Kidney glomerular epithelial cell (primary cell): ENCODE data around the gene KPNB1.

Experiments used
- DNase-seq: peaks from one replicate; lab custom pipeline; 2025; lab: John Stamatoyannopoulos, UW

The KPNB1 gene

DNA sequence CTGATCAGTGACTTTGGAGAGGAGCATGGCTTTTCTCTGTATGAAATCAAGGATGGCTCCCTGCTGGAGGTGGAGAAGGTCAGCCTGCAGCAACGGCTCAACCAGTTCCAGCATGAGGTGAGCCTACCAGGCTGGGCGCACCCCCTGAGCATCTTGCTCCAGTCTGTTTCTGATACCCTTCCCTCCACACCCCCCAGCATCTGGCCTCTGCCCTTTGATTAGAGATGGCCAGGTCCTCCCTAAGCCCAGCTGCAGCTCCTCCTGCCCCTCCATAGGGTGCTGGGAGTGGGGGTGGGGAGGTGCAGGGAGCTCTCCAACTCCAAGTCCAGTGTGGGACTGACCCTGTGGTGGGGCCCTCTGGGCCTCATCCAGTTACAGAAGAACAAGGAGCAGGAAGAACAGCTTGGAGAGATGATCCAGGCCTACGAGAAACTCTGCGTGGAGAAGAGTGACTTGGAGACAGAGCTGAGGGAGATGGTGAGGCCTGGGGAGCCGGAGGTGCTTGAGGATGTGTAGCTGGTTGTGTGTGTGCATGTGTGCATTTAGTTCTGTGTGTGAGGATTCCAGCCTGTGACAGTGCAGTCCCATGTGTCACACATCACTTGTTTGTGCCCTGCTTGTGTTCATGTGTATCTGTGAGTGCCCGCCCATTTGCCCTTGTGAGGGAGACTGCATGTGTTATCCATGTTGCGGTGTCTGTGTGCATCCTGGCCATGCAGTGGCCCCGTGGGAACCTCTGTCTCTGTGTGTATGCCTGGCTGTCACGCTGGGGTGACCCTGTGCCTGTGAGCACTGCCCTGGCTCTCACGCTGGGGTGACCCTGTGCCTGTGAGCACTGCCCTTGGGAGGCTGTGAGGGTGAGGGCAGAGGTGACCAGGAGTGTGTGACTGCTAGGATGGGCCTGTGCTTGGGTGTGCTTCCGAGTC lies 47.3 kb downstream of the KPNB1 start:
- no peak for DNase-seq

DNA sequence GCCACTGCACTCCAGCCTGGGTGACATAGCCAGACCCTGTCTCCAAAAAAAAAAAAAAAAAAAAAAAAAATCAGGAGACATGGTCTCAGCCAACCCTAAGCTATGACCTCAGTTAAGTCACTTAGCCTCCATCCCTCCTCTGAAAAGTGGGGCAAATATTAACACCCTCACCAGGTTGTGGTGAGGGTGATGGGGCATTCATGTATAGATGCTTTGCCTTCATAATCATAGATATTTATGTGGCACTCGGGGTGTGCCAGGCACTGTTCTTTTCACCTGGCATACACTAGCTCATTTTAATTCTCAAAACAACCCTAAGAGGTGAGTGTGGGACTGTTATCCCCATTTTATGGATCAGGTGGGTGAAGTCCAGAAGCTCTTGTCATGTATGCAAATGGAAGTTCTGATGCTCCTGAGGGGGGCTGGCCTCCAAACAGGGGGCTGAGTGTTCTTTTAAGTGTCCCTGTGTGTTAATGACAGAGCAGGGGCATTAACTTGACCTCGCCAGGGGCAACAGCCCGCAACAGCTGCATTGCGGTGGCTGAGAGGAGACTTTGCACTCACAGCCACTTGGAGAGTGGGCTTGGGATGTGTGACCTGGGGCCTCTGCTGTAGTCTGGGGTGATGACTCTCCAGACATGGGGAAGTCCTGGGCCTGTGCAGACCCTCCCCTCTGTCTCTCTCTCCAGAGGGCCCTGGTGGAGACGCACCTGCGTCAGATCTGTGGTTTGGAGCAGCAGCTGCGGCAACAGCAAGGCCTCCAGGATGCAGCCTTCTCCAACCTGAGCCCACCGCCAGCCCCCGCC lies 48.4 kb downstream of the KPNB1 start:
- no peak for DNase-seq

DNA sequence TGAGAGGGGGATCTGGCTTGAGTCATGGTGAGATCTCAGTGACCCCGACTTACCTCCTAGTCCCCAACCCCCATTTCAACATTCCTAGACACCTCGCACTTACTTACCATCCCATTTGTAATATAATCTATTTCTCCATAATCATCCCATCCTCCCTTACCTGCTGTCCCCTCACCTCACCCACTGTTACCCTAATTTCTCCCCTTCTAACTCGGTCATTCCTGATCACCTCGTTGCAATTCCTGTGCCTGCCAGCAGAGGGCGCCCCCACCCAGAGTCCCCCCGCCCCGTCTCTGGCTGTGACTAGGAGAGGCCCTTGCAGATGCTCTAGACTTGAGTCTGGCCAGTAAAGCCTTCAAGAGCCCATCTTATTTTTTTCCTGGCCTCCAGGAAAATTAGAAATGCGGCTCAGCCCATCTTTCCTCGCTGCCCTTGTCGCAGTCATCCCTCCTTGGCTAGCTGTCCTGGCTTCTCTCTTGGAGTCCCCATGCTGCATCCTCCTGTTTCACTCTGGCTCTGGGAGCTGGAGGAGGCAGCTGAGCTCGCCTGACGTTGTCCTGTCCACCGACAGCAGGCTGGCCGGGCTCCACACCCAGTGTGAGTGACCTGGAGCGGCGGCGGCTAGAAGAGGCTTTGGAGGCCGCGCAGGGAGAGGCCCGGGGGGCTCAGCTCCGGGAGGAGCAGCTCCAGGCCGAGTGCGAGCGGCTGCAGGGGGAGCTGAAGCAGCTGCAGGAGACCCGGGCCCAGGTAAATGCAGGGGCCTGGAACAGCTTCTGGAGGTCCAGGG lies 49.2 kb downstream of the KPNB1 start:
- peak; percentile 15 for DNase-seq

DNA sequence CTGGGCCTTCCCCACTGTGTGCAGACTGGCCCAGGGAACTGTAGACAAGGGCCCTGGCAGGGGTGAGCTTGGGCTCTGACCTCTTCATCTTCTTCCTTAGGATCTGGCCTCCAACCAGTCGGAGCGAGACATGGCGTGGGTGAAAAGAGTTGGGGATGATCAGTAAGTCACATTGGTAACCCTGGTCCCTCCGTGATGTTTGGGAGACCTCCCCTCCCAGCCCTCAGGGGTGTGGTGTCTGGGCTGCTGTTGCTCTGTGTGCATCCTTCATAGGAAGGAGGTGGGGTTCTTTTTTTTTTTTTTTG lies 49.8 kb downstream of the KPNB1 start:
- DNase-seq: no peak

DNA sequence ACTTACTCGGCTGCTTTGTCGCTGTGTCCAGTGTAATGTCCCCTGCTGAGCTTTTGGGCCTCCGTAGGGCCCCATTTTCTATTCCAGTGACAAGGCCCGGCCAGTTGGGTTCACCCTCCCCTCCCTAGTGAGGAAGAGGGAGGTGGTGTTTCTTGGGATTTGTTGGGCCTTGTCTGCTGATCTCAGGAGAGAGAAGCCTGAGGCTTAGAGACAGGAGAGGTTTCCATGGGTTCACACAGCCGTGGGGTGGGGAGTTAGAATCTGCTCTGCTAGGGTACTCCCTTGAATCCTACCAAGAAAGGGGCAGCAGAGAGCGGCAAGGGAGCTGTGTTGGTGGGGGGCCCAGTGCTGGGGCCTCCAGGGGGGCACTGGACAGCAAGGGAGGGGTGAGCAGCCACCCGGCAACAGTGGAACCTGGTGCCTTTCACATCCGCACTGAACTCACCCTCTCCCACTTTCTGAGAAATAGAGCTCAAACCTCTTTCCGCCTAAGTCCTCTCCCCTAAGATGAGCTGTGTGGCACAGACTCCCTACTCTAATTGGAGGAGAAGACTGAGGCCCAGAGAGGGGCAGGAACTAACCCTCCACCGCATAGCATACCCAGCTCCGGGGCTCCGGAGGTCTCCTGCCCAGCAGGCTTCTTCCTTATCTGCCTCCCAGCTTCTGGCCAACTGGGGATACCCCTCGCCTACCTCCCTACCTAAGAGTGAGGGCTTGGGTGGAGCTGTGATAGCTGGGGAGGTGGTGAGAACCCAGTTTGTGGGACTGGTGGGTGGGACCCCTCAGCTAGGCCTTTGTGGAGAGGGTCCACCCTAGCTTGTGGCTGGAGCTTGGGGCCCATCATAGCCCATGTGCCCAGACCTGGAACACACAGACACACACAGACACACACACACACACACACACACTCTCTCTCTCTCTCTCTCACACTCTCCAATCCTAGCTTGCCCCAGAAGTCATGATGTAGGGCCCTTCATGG lies 51.0 kb downstream of the KPNB1 start:
- DNase-seq: no peak

DNA sequence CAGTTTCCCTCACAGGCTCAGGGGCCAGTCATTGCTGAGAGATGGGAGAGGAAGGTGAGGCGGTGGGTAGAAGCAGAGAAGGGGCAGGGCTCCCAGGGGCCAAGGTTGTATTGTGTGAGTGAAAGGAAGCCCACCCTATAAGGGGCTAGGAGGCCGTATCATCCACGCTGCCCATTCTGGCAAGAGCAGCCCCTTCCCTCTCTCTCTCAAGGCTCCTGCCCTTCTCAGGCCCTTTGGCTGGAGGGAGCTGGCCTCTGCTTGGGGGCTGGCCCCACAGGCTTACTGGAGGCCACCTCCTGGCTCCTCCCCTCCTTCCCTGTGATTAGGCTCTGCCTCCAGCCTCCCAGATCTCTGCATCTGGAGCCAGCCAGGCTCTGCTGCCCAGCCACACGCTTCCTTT lies 51.9 kb downstream of the KPNB1 start:
- no peak for DNase-seq

DNA sequence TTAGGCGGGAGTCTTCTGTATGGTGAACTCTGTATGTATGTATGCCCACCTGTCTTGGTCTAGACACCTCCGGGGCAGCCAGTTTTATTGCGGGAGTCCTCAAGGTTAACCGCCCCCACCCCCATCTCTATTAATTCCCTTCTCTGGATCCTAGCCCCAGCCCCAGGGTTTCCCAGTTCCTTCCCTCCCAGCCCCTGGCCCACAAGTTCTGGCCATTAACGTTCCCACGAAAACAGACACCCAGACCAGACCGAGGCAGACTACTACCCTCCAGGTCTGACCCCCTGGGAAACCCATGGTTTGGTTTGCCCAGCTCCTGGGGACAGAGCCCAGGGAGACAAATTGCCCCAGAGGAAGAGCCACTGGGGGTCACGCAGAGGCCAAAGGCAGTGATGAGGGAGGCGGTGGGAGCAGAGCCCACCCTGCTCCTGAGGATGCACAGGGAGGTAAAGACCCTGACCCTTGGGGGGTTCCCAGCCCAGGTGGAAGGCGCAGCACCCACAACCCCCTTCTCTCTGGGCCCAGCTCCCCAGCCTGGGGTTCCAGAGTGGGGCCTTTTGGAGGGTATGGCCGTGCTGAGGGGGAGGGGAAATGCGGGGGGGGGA lies 52.8 kb downstream of the KPNB1 start:
- DNase-seq: no peak

DNA sequence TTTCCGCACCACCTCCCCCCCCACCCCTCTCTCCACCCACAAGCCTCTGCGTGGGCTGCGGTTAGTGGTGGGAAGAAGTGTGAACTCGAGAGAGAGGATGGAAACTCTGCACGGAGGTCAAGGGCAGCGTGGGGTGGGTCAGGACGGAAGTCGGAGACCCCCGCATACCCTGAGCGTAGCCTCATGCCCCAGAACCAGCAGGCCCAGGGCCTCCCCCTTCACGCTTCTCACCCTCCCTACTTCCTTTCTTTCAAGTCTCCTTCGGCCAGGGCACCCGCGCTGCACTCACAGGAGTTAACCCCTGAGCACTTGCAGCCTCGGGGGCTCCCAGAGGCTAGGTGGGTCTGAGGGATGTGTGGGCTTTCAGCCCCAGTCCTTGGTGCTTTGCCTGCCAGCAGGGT lies 53.5 kb downstream of the KPNB1 start:
- no peak for DNase-seq

DNA sequence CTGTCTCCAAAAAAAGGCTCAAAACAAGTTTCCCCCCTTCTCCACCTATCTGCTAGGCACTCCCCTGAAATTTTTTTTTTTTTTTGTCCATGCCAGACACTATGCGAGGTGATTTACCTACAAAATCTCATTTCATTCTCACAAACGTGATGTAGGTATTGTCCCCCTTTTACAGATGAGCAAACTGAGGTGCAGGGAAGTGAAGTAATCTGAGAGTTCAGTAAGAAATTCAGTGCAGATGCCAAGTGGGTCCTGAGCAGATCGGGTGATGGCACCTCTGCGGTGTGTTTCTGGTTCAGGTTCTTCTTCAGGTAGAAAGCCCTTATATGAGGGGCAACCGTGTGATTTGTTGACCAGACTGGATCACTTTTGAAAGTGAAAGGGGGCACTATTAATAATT lies 54.0 kb downstream of the KPNB1 start:
- DNase-seq: no peak

DNA sequence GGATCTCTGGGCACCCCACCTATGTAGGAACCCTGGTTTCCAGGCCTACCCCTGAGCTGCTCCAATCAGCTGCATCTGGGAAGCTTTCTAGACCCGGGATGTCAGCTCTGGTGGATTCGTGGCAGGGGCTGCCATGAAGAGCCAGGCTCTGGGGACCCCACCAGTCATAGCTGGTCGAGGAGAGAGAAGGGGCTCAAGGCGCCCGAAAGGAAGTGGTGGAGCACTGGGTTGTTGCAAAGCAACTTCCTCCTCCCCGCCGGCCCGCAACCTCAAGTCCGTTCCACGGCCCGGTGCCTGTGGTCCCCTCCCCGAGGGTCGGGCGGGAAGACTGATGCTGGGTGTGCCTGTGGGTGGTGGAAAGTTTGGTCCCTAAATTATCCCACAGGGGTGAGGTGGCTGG lies 54.4 kb downstream of the KPNB1 start:
- no peak for DNase-seq

DNA sequence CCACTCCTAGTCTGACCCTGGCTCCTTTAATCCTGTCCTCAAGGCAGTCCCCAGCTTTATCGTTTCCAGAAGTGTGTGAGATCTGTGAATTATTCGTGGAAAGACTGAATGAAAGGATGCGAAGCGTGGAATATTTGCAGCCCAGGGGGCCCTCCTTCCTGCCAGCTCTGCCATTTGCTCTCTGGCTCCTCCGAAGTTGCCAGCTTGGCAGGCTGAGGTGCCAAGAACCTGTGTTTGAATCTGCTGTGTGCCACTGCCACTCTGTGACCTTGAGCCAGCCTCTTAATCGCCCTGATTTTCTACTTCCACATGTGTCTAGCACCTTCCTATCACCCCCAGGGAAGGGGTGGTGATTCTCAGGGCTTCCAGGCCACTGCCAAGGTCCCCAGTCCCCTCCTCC lies 55.0 kb downstream of the KPNB1 start:
- DNase-seq: no peak

DNA sequence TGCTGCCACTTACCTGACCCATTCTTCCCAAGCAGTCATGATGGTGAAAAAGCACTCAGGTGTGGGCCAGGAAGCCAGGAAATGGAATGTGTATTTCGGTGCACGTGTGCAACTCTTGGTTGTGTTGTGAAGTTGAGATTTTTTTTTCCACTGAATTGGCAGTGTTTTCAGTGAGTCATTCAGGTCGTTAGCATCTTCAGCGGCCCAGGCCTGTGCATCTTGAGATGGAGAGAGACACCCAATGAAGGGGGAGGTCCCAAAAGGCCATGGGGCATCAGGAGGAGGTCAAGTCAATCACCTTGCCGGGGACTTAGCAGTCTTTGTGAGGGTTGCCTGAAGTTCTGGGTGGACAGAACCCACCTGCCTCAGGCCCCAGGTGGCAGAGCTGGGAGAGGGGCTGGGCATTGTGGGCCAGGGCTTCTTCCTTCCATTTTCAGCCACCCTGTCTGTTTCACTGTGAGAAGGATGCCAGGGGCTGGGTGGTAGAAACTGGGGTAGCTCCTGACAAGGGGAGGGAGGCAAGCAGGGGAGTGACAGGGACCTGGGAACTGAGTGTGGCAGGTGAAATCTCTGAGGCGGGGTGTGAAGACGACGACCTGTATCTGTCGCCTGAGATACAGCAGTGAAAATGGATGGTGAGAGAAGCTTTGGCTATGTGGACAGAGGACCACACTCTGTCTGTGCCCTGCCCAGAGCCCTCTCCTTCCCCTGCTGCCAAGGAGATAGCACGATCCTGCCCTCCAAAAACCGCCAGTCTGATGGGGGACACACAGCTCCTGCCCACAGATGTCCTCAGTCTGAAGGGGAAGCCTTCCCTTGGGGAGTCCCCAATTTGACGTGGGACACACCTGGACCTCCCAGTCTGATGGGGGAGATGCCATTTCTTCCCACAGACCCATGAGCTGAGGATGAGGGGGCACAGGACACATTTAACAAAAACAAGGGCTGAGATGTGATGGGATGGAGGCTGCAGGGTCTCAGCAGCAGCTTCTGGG lies 56.1 kb downstream of the KPNB1 start:
- DNase-seq: no peak

DNA sequence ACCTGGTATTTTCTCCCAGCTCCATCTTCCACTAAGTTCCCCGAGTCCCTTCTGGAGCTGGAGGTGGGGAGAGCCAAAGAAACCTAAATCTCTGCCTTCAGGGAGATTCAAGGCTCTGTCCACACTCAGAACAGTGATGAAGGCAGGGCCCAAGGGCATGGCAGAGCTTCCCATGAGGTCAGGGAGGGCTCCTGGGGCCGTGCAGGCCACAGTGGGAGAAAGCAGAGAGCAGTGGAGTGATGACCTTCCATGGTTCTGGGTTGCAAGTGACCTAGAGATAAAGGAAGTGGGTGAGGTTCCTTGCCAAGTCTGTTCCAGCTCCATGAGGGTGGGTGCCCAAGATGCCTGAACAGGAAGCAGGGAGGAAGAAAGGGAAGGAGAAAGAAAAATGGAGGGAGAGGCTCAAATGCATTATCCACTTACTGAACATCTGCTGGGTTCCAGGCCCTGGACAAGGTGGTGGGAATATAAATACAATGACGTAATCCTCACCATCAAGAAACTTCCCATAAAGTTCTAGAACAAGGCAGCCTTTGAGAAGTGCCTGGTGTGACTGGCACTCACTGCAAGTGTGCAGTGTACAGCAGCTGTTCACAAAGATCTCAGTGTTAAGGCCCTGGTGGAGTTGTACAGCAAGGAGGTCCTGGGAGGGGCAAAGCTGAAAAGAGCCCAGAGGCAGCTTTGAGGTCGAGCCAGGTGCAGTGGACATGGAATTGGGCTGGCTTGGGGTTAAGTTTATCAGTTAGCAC lies 57.5 kb downstream of the KPNB1 start:
- DNase-seq: no peak

DNA sequence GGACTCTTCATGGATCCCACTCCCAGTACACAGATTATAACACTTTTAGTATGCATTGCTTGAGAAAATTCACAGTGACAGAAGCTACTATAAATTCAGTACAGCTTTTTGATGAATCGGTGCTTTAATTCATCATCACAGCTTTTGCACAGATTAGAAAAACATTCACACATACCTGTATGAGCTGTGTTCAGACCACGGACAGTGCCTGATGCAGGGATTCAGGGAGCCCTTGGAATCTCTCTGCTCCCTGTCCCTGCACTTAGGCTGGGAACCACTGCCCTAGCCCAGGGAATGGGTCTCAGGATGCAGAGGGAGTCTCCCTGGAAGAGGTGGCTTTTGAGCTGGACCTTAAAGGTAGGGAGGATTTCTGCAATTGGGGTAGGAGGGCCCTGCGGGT lies 58.2 kb downstream of the KPNB1 start:
- no peak for DNase-seq

DNA sequence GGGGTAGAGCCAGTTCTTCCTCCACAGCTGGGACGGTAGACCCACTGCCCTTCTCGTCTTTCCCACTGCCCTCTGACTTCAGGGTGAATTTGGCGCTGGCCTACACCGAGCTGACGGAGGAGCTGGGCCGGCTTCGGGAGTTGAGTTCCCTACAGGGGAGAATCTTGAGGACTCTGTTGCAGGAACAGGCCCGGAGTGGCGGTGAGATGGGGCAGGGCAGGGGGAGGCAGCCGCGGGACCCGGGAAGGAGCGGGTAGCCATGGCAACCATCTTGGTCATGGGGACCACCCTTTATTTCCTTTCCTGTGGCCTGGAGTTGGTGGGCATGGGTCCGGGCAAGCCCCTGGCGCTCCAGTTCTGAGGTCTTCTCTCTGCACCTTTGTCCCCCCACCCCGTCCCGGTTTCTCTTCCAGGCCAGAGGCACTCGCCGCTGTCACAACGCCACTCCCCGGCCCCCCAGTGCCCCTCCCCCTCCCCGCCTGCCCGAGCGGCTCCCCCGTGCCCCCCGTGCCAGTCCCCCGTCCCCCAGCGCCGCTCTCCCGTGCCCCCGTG lies 58.7 kb downstream of the KPNB1 start:
- DNase-seq: no peak

DNA sequence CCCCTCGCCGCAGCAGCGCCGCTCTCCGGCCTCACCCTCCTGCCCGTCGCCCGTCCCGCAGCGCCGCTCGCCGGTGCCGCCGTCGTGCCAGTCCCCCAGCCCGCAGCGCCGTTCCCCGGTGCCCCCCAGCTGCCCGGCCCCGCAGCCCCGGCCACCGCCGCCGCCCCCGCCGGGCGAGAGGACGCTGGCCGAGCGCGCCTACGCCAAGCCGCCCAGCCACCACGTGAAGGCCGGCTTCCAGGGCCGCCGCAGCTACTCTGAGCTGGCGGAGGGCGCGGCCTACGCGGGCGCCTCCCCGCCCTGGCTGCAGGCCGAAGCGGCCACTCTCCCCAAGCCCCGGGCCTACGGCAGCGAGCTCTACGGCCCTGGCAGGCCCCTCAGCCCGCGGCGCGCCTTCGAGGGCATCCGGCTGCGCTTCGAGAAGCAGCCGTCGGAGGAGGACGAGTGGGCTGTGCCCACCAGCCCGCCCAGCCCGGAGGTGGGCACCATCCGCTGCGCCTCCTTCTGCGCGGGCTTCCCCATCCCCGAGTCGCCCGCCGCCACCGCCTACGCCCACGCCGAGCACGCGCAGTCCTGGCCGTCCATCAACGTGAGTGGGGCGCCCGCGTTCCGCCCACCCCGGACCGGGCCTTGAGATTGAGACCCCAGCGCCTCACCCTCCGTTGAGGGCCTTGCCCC lies 59.3 kb downstream of the KPNB1 start:
- no peak for DNase-seq

DNA sequence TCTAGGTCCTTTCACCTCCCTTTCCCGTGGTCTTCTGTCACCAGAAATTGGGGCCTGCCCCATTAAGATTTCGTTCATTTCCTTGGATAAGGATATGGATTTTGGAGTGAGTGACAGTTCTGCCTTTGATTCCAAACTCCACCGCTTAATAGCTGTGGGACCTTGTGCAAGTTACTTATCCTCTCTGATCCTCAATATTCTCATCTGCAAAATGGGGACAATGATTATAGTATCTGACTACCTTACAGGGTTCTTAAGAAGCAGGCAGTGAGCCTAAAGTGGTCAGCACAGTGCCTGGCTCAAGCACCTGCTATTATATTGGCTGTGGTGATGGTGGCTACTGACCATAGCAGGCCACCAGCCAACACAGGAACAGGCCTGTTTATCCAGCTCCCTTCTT lies 59.9 kb downstream of the KPNB1 start:
- no peak for DNase-seq
